ENCODE measurements around the gene SCIMP. TPM values are rescaled to one million over a fixed set of nuclear protein-coding genes. Genes with fewer than 3 reads are reported as not detected.

Gene SCIMP
- total and polyA plus RNA-seq, 2 of the 13 experiments (the other 11 are each of a cell fraction or from before 2014, with no cell fraction given), result not detected

DNA sequence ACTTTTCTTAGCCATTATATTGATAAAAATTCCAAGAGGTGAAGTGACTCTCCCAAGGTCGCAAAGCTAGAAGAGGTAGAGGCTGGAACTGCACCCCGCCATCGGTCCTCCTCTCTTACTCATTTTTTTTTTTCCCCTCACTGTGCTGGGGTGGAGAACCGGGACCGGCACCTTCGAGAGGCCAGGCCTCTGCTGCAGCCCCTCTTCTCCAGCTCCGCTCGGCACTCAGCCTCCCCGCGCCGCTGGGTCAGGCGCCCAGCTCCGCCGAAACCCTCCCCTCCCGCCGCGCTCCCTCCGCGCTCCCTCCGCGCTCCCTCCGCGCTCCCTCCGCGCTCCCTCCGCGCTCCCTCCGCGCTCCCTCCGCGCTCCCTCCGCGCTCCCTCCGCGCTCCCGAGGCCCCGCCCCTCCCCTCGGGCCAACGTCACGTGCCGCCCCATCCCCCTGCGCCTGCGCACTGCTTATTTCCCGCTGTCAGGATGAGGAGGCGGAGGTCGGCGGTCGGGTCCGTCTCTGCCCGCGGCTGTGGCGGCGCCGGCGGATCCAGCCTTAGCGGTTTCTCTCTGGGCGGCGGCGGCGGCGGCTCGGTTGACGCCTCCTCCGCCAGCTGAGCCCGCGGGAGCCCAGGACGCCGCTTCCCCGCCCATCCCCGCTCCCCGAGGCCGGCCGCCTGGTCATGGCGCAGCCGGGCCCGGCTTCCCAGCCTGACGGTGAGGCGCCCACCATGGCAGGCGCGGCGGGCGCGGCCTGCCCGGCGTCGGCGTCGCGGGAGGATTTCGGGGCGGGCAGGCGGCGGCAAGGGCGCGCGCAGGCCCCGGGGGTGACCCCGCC, 47.4 kb upstream of the SCIMP start, which contains the start of gene RABEP1 (continued):
- TF ChIP-seq ZNF296 (CRISPR knock-in tag; conservative IDR thresholded peaks at IDR 0.05) (no peak), LCORL (IDR thresholded peaks at IDR 0.05) (no peak), LCORL (CRISPR knock-in tag; IDR thresholded peaks at IDR 0.05) (0 out of 2 replicates have a peak, but pooled peaks have one; percentile 49), REPIN1 (CRISPR knock-in tag; IDR thresholded peaks at IDR 0.05; ENCODE audit: borderline replicate concordance, low read depth) (no peak), NFIB (CRISPR knock-in tag; IDR thresholded peaks at IDR 0.05; ENCODE audit: borderline replicate concordance) (no peak), U2AF1 (optimal IDR thresholded peaks at IDR 0.05; ENCODE audit: low read depth, low read length) (no peak), ZNF589 (CRISPR knock-in tag; conservative IDR thresholded peaks at IDR 0.05) (0 out of 2 replicates have a peak, but pooled peaks have one; percentile 6), ZNF616 (CRISPR knock-in tag; IDR thresholded peaks at IDR 0.05; ENCODE audit: low read depth) (0 out of 2 replicates have a peak, but pooled peaks have one; percentile 67), ARNT (IDR thresholded peaks at IDR 0.05) (no peak), FLYWCH1 (CRISPR knock-in tag; IDR thresholded peaks at IDR 0.05) (no peak)
- TF ChIP-seq, protein P1, sequence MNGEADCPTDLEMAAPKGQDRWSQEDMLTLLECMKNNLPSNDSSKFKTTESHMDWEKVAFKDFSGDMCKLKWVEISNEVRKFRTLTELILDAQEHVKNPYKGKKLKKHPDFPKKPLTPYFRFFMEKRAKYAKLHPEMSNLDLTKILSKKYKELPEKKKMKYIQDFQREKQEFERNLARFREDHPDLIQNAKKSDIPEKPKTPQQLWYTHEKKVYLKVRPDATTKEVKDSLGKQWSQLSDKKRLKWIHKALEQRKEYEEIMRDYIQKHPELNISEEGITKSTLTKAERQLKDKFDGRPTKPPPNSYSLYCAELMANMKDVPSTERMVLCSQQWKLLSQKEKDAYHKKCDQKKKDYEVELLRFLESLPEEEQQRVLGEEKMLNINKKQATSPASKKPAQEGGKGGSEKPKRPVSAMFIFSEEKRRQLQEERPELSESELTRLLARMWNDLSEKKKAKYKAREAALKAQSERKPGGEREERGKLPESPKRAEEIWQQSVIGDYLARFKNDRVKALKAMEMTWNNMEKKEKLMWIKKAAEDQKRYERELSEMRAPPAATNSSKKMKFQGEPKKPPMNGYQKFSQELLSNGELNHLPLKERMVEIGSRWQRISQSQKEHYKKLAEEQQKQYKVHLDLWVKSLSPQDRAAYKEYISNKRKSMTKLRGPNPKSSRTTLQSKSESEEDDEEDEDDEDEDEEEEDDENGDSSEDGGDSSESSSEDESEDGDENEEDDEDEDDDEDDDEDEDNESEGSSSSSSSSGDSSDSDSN (CRISPR knock-in tag; IDR thresholded peaks at IDR 0.05), result peak; percentile 71
- TF ChIP-seq, protein P2, sequence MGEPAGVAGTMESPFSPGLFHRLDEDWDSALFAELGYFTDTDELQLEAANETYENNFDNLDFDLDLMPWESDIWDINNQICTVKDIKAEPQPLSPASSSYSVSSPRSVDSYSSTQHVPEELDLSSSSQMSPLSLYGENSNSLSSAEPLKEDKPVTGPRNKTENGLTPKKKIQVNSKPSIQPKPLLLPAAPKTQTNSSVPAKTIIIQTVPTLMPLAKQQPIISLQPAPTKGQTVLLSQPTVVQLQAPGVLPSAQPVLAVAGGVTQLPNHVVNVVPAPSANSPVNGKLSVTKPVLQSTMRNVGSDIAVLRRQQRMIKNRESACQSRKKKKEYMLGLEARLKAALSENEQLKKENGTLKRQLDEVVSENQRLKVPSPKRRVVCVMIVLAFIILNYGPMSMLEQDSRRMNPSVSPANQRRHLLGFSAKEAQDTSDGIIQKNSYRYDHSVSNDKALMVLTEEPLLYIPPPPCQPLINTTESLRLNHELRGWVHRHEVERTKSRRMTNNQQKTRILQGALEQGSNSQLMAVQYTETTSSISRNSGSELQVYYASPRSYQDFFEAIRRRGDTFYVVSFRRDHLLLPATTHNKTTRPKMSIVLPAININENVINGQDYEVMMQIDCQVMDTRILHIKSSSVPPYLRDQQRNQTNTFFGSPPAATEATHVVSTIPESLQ (CRISPR knock-in tag; conservative IDR thresholded peaks at IDR 0.05), result no peak
- TF ChIP-seq, protein P3, sequence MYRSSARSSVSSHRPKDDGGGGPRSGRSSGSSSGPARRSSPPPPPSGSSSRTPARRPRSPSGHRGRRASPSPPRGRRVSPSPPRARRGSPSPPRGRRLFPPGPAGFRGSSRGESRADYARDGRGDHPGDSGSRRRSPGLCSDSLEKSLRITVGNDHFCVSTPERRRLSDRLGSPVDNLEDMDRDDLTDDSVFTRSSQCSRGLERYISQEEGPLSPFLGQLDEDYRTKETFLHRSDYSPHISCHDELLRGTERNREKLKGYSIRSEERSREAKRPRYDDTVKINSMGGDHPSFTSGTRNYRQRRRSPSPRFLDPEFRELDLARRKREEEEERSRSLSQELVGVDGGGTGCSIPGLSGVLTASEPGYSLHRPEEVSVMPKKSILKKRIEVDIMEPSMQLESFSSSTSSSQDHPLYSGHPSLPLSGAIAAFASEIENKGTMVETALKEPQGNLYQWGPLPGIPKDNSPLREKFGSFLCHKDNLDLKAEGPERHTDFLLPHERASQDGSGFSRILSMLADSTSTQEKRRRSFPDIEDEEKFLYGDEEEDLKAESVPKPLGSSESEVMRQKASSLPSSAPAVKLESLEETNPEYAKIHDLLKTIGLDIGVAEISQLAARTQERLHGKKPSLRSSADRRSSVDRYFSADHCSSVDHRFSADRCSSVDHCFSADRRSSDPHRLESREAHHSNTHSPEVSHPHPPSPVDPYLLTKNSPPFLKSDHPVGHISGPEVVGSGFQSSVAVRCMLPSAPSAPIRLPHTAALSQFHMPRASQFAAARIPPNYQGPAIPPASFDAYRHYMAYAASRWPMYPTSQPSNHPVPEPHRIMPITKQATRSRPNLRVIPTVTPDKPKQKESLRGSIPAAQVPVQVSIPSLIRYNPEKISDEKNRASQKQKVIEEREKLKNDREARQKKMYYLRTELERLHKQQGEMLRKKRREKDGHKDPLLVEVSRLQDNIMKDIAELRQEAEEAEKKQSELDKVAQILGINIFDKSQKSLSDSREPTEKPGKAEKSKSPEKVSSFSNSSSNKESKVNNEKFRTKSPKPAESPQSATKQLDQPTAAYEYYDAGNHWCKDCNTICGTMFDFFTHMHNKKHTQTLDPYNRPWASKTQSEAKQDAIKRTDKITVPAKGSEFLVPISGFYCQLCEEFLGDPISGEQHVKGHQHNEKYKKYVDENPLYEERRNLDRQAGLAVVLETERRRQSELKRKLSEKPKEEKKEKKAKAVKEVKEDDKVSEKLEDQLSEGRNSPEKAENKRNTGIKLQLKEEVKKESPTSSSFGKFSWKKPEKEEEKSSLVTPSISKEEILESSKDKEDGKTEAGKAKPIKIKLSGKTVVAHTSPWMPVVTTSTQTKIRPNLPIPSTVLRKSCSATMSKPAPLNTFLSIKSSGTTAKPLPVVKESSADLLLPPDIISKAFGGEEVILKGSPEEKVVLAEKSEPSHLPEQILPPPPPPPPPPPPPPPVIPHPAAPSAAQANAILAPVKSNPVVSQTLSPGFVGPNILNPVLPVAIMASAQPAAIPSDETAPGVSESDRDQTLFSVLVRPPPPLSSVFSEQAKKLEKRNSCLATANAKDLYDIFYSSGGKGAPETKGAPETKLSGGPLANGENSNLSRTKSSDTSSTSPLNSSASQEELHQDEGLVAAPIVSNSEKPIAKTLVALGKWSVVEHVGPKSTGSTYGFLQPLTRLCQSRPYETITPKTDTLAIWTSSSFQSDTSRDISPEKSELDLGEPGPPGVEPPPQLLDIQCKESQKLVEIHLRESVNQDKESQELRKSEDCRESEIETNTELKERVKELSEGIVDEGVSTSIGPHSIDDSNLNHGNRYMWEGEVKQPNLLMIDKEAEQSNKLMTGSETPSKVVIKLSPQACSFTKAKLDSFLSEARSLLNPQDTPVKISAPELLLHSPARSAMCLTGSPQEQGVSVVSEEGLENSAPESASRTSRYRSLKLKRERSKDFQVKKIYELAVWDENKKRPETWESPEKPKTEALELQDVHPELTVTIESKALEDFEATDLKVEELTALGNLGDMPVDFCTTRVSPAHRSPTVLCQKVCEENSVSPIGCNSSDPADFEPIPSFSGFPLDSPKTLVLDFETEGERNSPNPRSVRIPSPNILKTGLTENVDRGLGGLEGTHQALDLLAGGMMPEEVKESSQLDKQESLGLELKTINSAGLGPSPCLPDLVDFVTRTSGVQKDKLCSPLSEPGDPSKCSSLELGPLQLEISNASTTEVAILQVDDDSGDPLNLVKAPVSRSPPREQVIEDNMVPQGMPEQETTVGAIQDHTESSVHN (CRISPR knock-in tag; IDR thresholded peaks at IDR 0.05), result no peak
